Activated CD8-positive, alpha-beta memory T cell treated with anti-CD3 and anti-CD28 coated beads, Interleukin-2, amount 10 ng/mL, durations not matched to agents 7 days and 5 days (primary cell): ENCODE results near the gene ADAMTS4. TPM values are rescaled to one million over a fixed set of nuclear protein-coding genes. Genes with fewer than 3 reads are reported as not detected.

Experiments used
- ATAC-seq: fragments of 150-1000 bp; cut with Tn5 transposase; one replicate; pipeline ENCODE4 v1.10.0; 2021; ENCODE audit warnings: moderate library complexity
- CTCF ChIA-PET: fragments of 350-600 bp; sonication (Branson Sonifier 250); formaldehyde crosslinking; loops from one replicate; lab custom pipeline; 2021; ENCODE audit warnings: antibody characterized with exemption; lab: Charles Lee
- DNase-seq: peaks from one replicate; pipeline ENCODE4 v3.0.0-alpha.2; 2020
- H3K27ac Mint-ChIP-seq: one replicate; pipeline ENCODE4 v1.8.0; 2021; ENCODE audit warnings: mild to moderate bottlenecking, mixed read lengths
- H3K27me3 Mint-ChIP-seq: one replicate; pipeline ENCODE4 v1.8.0; 2021; ENCODE audit warnings: mixed read lengths
- H3K36me3 Mint-ChIP-seq: one replicate; pipeline ENCODE4 v1.8.0; 2021; ENCODE audit warnings: mild to moderate bottlenecking, mixed read lengths
- H3K4me1 Mint-ChIP-seq: one replicate; pipeline ENCODE4 v1.8.0; 2021; ENCODE audit warnings: mixed read lengths
- H3K4me3 Mint-ChIP-seq: one replicate; pipeline ENCODE4 v1.8.0; 2021; ENCODE audit warnings: mild to moderate bottlenecking, moderate library complexity, mixed read lengths
- H3K9me3 Mint-ChIP-seq: one replicate; pipeline ENCODE4 v1.8.0; 2022; ENCODE audit warnings: low read depth, mixed read lengths
- microRNA-seq: library from miRNA; unstranded; fragments of <30 nt; microRNA quantifications from one replicate; pipeline ENCODE4 v1.2.0, GENCODE V29; 2022
- total RNA-seq, 2 experiments: library from RNA; stranded (reverse); gene quantifications; one replicate each; pipeline ENCODE4 v1.2.3, GENCODE V29; 2021

Gene ADAMTS4
- total RNA-seq, 2 experiments from 2014 or later = 0.30 to 0.38 TPM

DNA sequence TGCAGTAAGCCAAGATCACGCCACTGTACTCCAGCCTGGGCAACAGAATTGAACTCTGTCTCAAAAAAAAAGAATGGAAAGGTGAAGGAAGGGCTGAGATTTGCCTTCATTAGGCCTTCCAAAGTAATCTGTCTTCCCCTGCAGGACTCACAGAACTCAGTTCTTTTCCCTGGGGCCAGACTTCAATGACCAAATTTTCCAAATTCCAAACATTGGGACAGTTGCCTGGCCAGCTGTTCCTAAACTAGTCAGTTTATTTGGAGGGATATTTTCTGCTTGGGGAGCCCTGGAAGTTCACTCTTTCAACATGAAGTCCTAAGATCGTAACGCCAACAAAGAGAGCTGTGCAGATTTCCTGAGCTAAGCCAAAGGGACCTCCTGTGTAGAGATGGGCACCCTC is 61.0 kb downstream of the ADAMTS4 start:
- CTCF ChIA-PET = interaction anchor here (1.3 to 2.0 kb wide), 4 partner anchors 16 to 100 kb away, joined by 4 to 7 read pairs (median 5); no protein-coding TSS in a partner anchor
- H3K36me3 Mint-ChIP-seq = peaks cover 6% of the 10 kb centered on the region
- ATAC-seq = no peak
- H3K27me3 Mint-ChIP-seq = no peaks in the 10 kb centered on the region
- no peak overlapping the region for H3K4me3 Mint-ChIP-seq
- no peak overlapping the region for H3K27ac Mint-ChIP-seq
- H3K4me1 Mint-ChIP-seq = peaks cover 5% of the 10 kb centered on the region
- no peaks in the 10 kb centered on the region for H3K9me3 Mint-ChIP-seq
- no peak for DNase-seq

Small RNA genes lying within 50 kb of the gene (microRNA-seq; reads per million reads assigned to microRNA genes)
- not detected for gene MIR5187

Other genes with a start within 250 kb of the ADAMTS4 start
- not detected for gene ITLN2, start 244.2 kb downstream of the ADAMTS4 start, total RNA-seq
- gene F11R, start 177.9 kb downstream of the ADAMTS4 start, total RNA-seq = 10 to 100 TPM; 13.5 to 14.0 TPM
- 10 to 100 TPM; 62.8 TPM for gene TSTD1, start 160.1 kb downstream of the ADAMTS4 start, total RNA-seq
- gene USF1, start 153.1 kb downstream of the ADAMTS4 start, total RNA-seq = 10 to 100 TPM; 75.4 to 90.1 TPM
- 100 to 1,000 TPM; 260 to 273 TPM for gene ARHGAP30, start 129.2 kb downstream of the ADAMTS4 start, total RNA-seq
- gene NECTIN4, start 109.5 kb downstream of the ADAMTS4 start, total RNA-seq = under 1 TPM; 0.12 TPM
- gene KLHDC9, start 100.7 kb downstream of the ADAMTS4 start, total RNA-seq = under 1 TPM; 0.52 to 0.85 TPM
- gene PFDN2, start 81.0 kb downstream of the ADAMTS4 start, total RNA-seq = 10 to 100 TPM; 82.8 to 98.5 TPM
- gene NIT1, start 80.9 kb downstream of the ADAMTS4 start, total RNA-seq = 10 to 100 TPM; 36.4 to 40.9 TPM
- gene DEDD, start 66.4 kb downstream of the ADAMTS4 start, total RNA-seq = 10 to 100 TPM; 37.1 to 40.6 TPM
- 10 to 100 TPM; 90.7 to 98.4 TPM for gene UFC1, start 45.1 kb downstream of the ADAMTS4 start, total RNA-seq
- gene USP21, start 39.6 kb downstream of the ADAMTS4 start, total RNA-seq = 10 to 100 TPM; 36.0 to 40.8 TPM
- 10 to 100 TPM; 34.5 to 43.9 TPM for gene PPOX, start 32.6 kb downstream of the ADAMTS4 start, total RNA-seq
- 10 to 100 TPM; 47.0 to 53.5 TPM for gene B4GALT3, start 21.5 kb downstream of the ADAMTS4 start, total RNA-seq
- 10 to 100 TPM; 69.4 to 83.9 TPM for gene NDUFS2, start 3.3 kb upstream of the ADAMTS4 start, total RNA-seq
- 1 to 10 TPM; 1.1 to 5.8 TPM for gene FCER1G, start 16.2 kb upstream of the ADAMTS4 start, total RNA-seq
- not detected for gene APOA2, start 24.6 kb upstream of the ADAMTS4 start, total RNA-seq
- gene TOMM40L, start 27.0 kb upstream of the ADAMTS4 start, total RNA-seq = 10 to 100 TPM; 19.4 to 27.6 TPM
- not detected for gene NR1I3, start 39.1 kb upstream of the ADAMTS4 start, total RNA-seq
- not detected for gene PCP4L1, start 59.7 kb upstream of the ADAMTS4 start, total RNA-seq
- gene MPZ, start 110.9 kb upstream of the ADAMTS4 start, total RNA-seq = 1 to 10 TPM; 3.9 to 5.9 TPM
- gene SDHC, start 115.3 kb upstream of the ADAMTS4 start, total RNA-seq = 100 to 1,000 TPM; 144 to 173 TPM
- not detected for gene CFAP126, start 168.8 kb upstream of the ADAMTS4 start, total RNA-seq